SW 1271 (cell line): ENCODE measurements around the gene NAIF1.
"Not testable (repeated sequence)": the region's sequence is repeated elsewhere in the genome, so short reads cannot be mapped to it uniquely, and the experiment has no call there.

ENCODE experiments used
- DNase-seq, 2 experiments: peaks; one replicate each; lab custom pipeline; 2025; lab: John Stamatoyannopoulos, UW

Gene NAIF1

DNA sequence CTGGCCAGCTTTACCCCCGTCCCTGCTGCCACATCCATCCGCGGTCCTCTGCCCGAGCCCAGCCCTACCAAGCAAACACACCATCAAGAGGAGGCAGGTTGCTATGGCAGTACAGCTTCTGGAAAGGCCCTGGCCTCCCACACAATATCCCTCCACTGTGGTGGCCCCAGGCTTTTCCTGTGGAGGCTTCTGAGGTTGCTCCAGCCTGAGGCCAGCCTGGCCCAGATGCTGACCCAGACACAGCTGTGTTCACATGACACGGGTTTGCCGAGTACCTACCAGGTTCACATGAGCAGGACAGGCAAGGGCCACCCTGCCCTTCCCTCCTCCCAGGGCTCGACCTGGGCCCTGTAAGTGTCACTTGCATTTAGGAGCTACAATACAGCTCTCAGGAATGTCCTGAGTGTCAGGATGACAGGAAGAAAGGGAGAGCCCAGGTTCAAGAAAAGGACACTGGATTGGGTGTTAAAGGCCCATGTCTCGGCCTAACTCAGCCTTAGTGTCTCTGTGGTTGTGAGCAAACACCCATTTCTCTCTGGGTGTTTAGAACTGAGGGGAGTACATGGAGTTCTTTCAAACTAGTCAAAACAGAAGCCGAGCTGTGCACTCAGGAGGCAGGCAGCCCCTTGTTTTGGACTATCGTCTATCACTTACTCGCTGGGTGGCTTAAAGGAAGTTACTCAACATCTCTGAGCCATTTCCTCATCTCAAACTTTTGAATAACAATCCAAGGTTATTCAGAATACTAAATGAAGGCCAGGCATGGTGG lies 40.2 kb downstream of the NAIF1 start:
- DNase-seq, result no peak

DNA sequence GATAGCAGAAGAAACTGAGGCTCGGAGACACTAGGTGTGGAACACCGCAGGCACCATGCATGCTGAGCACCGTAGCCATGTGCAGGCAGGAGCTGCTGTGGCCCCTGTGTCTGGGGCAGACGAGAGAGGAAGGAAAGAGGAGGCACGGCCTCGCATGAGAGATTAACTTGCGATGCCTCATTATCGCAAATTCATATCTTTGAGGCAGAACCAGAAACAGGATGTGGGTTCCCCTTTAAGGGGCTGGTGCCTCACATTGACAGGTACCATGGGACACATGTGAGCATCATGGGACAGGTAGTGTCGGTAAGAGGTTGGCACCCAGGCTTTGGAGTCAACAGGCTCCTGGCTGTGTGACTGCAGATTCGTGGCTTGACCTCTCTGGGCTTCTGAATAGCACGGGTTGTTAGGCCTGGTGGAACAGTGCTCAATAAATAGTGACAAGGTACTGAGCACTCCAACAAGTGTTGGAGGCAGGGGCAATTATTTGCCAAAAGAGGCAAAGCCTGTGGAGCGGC lies 40.8 kb downstream of the NAIF1 start:
- DNase-seq, result no peak

DNA sequence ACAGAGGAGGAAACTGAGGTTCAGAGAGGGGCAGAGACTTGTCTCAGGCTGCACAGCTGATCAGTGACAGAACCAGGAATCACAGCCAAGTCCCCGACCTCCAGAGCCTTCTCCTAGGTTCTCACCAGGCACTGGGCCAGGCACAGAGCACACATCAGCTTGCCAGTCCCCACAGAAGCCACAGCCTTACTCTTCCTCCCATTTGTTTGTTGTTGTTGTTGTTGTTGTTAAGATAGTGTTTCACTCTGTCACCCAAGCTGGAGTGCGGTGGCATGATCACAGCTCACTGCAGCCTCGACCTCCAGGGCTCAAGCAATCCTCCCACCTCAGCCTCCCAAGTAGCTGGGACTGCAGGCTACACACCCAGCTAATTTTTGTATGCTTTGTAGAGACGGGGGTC lies 41.4 kb downstream of the NAIF1 start:
- DNase-seq, result no peak

DNA sequence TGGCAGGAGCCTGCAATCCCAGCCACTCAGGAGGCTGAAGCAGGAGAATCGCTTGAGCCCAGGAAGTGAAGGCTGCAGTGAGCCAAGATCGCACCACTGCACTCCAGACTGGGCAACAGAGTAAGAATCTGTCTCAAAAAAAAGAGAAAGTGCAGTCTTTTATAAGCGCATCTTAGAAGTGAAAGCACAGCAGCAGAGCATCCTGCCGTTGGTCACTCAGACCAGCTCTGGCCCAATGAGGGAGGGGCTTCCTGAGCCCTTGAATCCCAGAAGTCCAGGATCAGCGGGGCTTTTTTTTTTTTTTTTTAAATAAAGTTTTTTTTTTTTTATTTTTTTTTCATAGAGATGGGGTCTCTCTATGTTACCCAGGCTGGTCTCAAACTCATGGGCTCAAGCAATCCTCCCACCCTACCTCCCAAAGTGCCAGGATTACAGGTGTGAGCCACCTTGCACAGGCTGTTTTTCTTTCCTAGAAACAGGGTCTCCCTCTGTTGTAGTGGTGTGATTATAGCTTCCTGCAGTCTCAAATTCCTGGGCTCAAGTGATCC lies 42.3 kb downstream of the NAIF1 start:
- DNase-seq, result no peak

DNA sequence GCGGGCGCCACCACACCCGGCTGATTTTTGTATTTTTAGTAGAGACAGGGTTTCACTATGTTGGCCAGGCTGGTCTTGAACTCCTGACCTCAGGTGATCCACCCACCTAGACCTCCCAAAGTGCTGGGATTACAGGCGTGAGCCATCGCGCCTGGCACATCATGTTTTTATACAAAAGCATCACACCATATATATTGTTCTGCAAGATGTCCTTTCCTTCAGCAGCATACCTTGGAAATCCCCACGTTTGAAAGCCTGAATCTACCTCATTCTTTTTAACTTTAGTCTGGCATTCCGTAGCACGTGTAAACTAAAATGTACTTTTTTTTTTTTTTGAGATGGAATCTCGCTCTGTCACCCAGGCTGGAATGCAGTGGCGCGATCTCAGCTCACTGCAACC lies 43.4 kb downstream of the NAIF1 start:
- DNase-seq, result not testable (repeated sequence)

DNA sequence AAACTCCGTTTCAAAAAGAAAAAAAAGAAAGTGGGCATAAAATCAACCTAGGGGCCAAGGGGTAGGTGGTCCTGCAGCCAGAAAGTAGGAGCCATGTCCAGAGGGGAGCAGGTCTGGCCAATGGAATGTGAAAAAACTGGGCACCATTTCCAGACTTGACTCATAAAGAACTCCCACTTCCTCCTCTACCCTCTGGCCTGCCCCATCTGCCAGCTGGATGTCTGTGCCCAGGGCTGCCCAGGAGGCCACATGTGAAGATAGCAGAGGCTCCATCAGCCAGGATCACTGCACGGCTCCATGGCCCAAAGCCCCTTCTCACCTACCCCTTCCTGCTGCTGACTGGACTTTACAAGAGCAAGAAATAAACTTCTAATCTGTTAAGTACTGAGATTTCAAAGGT lies 44.2 kb downstream of the NAIF1 start:
- DNase-seq, result no peak

DNA sequence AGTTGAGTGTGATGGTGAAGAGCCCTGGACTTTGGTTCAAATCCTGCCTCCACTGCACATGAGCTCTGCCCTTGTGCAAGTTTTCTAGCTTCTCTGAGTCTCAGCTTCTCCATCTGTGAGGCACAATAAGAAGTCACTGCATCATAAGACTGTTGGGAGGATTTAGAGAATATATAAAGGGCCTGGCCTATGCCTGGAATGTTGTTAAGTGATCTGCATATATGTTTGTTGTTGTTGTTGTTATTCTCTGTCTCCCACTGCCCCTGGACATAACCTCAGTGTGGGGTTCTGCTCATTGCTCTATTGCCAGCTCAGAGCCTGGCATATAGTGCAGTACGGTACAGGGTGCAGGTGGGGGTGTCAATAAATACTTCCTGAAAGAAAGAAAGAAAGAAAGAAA lies 46.0 kb downstream of the NAIF1 start:
- no peak for DNase-seq

DNA sequence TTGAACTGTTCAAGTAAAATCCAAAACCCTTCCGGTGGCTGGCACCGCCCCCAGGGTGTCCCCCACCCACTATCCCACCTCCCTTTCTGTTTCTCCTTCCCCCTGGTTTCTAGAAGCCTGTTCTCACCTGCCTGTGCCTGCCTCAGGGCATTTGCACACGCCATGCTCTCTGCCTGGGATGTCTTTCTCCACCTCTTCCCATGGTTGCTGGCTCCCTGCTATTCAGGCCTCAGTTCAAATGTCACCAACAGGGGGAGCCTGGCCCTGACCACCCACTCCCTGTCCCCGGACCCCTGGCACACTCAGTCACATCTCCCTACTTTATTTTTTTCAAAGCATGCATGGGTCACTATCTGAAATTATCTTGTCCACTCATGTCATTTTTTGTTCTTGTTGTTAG lies 46.4 kb downstream of the NAIF1 start:
- DNase-seq, result no peak

DNA sequence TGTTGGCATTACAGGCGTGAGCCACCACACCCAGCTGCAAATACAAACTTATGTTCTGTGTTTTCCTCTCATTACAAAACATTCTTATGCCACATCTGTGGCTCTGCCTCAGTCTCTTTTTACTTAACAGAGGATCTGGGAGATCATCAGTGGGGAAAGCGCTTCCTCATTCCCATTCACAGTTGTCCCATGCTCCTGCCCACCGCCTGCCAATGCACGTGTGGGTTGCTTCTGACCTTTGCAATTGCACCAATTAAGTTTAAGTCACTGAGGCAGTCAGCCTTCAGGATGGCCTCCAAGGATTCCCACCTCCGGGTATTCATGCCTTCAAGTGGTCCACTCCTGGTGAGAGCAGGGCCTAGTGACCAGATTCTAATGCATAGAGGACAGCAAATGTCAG lies 51.4 kb downstream of the NAIF1 start:
- DNase-seq, result no peak
